Measurements from ENCODE around the gene XPNPEP2.

- TF ChIP-seq CTCF (IDR thresholded peaks at IDR 0.05), result no peak
- no peak for TF ChIP-seq POLR2A (IDR thresholded peaks at IDR 0.05)
Observed at GRCh38 chrX:129808158-129808828, 69.5 kb downstream of the XPNPEP2 start.
